HG02571 (cell line): ENCODE data around the gene MTUS2.

Experiments used
- ATAC-seq: cut with Tn5 transposase; IDR thresholded peaks from one replicate; pipeline ENCODE4 v1.9.1; 2021; ENCODE audit warnings: mild to moderate bottlenecking, moderate library complexity; ENCODE audit not compliant: unreplicated experiment

MTUS2 gene

DNA sequence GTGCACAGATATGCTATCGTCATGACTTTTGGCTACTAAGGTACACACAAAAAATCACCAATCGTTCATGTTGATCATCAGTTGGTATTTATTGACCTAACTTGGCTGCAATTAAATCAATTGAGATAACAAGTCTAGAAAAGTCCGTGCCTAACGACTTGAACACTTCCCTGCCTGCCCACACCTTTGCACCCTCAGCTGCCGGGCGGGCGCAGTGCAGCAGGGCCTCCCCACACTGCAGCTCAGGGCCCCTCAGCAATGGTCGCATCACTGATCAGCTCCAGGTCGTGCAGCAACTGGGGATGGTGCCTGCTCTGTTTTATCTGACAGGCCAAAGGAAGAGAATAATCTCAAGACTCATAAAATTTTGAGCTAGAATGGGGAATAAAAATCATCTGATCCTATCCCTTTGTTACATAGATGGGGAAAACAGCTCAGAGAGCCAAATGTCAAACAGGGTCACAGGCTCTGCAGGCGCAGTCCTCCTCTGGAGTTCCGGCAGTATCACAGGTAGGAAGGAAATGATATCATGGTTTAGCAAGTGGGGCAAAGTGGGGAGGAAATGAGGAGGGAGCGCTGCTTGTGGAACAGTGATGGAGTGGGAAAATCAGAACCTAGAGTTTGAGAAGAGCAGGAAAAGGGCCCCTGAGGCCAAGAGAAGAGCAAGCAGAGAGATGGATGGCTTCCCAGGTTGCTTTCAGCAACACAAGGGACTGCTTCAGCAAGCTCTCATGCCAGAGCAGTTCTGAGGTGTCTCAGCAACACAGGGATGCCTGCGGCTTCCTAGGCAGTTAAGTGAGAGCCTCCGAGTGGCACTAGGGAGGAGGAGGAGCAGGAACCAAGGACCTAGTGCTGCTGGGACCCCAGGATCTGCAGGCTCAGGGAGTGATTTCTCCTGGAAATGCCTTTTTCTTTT, 717.9 kb downstream of the MTUS2 start:
- no peak for ATAC-seq

- ATAC-seq = no peak
Observed at GRCh38 chr13:29538652-29539040, 718.5 kb downstream of the MTUS2 start.

GRCh38 chr13:29539856-29540255, 719.7 kb downstream of the MTUS2 start:
- no peak for ATAC-seq

DNA sequence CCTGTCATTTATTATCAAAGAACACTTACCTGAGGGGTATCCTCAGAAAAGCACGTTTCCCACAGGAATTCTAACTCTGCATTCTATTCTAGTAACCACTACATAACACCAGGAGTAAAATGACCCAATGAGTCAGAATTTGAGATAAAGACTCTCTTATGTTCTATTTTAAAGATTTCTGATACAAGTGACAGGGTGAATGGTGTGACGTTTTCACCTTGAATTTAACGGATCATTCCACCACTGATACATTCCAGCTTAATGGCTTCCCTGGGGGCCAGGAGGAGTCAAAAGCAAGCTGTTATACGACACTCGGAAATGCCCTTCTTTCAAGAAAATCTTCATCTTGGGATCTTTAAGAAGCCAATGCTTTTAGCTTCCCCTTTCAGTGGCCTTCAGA, 720.2 kb downstream of the MTUS2 start:
- ATAC-seq = no peak

DNA sequence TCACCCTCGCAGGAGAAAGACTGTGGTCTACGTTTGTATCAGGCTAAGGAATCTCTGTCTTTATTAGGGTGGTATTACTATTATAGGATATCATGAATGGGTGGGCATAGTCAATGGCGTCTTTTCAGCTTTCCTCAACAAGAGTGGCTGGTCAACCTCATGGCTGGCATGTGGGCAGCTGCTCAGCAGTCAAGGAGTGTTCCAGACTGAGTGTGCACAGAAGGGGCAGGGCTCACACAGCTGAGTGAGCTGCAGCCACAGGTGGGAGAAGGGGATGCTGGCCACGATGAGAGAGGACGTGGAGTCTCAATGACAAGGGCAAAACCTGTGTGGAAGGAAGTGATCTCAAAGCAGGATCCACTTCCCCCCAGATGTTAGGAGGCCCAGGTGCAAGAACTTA, 720.7 kb downstream of the MTUS2 start:
- ATAC-seq = no peak

DNA sequence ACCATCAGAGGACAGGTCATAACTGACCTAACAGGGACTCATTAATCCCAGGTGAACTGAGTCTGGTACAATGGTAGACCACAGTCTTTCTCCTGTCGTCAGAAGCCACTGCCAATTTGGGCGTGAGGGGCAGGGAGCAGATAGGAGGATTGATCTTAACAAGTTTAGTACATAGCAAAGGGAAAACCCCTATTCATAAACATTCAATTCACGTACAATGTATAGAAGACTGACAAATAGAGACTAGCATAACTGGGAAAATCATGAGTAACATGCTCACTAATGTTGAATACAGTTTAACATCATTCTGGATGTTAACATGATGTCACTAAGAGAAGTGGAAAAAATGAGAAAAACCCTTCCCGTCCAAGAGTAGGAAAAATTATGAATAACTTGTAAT, 721.3 kb downstream of the MTUS2 start:
- no peak for ATAC-seq

DNA sequence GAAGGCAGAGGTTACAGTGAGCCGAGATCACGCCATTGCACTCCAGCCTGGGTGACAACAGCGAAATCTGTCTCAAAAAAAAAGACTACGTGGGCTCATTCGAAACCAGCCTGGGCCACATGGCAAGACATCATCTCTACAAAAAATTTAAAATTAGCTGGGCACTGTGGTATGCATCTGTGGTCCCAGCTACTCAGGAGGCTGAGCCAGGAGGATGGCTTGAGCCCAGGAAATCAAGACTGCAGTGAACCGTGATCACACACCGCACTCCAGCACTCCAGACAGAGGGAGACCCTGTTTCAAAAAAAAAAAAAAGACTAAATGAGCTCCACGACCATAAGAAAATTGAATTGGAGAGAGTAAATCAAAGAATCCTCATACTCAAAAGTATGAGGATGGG, 722.2 kb downstream of the MTUS2 start:
- ATAC-seq = no peak

- ATAC-seq = peak; percentile 97
Observed at GRCh38 chr13:29543230-29544215, 723.4 kb downstream of the MTUS2 start.

DNA sequence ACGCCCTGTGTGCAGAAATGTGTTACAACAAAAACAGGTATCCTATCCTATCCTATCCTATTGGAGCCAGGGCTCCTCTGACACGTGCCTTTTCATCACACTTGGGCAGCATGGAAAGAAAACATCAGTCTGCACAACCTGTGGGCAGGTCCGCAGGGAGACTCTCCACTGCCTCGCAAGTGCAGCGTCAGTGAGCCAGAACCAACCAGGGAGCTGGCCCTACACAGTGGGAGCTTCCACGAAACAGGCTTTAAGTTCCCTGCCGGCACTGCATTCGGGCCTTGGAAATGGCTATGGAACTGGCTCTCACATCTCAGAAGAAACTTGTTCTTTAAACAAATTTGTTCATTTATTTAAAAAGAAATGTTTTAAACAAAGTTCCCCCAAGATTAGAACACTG, 725.8 kb downstream of the MTUS2 start:
- ATAC-seq = no peak

DNA sequence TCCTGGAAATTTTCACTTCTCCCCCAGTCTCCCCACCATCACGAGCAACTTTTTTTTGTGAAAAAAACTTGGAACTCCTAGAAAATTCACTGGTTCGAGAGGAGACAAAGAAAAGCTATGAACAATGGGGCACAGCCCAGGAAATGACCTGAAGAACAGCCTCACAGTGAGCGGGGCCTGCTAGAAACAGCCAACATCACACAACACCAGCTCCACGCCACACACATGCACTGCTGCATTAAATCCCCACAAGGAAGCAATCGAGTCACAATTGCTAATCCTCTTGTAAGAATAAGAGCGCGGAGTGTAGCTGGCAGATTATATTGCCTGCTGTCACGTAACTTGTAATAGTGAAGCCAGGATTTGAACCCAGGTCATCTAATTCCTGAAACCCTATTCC, 726.5 kb downstream of the MTUS2 start:
- no peak for ATAC-seq

DNA sequence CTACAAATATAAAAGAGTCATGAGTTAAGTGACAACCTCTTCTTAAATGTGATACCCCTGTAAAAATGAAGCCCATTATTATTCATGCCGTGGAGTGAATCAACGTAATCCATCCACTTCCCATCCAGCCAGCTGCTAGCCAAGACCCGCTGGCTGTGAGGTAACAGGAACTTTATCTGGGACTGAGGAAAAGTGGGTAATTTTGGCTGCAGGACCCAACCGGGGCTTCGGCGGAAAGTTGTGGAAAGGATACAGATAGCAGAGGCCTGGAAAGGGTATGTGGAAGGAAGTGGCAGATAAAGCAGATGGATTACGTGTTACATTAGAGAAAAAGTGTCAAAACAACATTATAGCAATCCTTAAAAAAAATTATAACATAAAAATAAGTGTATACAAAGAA, 727.0 kb downstream of the MTUS2 start:
- ATAC-seq = no peak

DNA sequence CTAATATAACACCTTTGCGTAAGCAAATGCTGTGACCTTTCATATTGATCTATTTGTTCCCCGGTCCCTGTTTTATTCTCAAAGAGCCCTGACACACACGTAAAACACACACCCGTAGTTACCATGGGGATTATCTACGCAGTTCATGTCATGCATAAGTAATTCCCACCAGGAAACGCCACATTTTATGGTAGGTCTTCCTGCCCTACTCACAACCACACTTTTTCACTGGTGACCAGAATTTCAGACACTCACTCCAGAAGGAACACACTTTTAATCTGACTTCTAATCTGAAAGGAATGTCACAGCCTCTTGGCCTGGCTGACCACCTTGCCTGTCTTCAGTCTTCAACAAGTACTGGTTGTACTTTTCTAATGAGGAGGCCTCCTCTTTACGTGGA, 728.6 kb downstream of the MTUS2 start:
- no peak for ATAC-seq

DNA sequence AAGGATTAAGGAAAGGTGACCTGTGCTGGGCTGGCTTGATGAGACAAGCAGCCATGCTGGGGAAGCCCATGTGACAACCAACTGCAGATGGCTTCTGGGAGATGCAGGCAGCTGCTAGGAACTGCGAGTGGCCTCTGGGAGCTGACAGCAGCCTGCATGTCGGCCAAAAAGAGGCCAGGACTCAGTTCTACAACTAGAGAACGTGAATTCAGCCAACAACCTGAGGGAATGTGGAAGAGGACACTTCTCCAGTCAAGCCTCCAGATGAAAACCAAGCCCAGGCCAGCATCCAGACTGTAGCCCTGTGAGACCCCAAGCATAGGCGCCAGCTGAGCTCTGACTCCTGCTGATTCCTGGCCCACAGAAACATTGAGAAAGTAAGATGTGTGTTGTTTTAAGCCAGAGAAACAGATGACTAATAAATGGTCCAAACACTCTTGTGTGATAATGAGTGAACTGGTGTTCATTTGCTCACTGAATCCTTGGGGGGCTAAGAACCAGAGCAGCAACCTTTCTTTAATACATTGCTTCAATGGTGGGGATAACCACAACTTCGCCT, 730.4 kb downstream of the MTUS2 start:
- ATAC-seq = no peak

DNA sequence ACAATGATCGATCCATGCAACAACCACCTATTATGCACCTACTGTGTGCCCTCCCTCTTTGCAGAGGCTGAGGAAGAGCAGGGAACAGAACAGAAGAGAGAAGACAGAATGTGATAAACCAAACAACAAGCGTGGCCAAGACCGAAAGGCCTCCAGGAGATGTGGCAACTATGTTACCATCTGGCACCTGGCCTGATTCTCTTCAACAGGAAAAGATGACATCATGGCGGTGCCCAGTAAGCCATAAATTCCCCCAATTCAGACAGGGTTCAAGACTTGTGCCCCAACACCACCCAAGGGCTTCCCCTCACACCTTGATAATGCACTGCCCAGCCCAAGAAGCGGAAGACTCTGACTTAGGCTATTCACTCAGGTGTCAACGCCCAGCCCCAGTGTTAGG, 731.1 kb downstream of the MTUS2 start:
- ATAC-seq = no peak
